Measurements from ENCODE around the gene SLC13A5. TPM values are rescaled to one million over a fixed set of nuclear protein-coding genes. Genes with fewer than 3 reads are reported as not detected.

SLC13A5 gene
- total RNA-seq, 1 experiment from 2014 or later, result 0.07 TPM

DNA sequence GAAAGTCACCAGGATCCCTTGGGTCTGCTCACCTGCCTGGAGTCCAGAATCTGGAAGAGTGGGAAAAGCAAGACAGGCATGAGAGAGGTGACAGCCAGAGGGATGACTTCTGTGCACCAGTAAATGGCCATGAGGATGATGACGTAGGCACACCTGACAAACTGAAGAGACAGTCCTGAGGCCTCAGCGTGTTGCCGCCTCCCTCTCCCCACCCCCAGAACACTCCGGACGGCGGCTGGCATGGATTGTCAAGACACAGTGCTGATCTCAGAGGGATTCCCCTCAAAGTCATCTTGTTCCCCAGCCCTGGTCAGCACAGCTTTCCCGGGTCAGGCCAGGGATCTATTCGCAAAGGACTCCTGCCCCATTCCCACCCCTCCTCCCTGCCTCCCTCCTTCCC, 6.2 kb downstream of the SLC13A5 start:
- DNase-seq (ENCODE audit: low read depth, low spot score) (no peak), ATAC-seq (no peak)
- Histone ChIP-seq H3K9me3 (ENCODE audit: control insufficient read depth in 1 of 2, insufficient read depth in 1 of 2, low read depth in 1 of 2, low read length in 2 of 2) (no peaks in the 10 kb centered on the region), H3K27me3 (ENCODE audit: insufficient read depth, low read length) (no peaks in the 10 kb centered on the region), H3K4me3 (replicated peaks in 1 of 2; ENCODE audit: low read depth in 1 of 2, low read length in 2 of 2) (no peak overlapping the region), H3K4me2 (ENCODE audit: low read length) (no peak overlapping the region), H3K9me2 (ENCODE audit: insufficient read depth) (no peaks in the 10 kb centered on the region), H2AFZ (ENCODE audit: low read depth, low read length, poor library complexity, severe bottlenecking) (no peak overlapping the region), H3K4me1 (ENCODE audit: control insufficient read depth in 1 of 2, insufficient read depth in 2 of 2, low read length in 2 of 2) (peaks cover 2 to 3% of the 10 kb centered on the region in 2 experiments; a peak in 3 of 4 replicates), H3K79me2 (ENCODE audit: insufficient read depth, low read length) (no peaks in the 10 kb centered on the region), H3K27ac (ENCODE audit: low read depth, low read length) (no peak overlapping the region), H3K9ac (ENCODE audit: low read length) (no peak overlapping the region), H3K36me3 (ENCODE audit: control insufficient read depth in 1 of 2, insufficient read depth in 2 of 2, low read length in 2 of 2) (no peaks in the 10 kb centered on the region), H4K20me1 (ENCODE audit: insufficient read depth) (no peaks in the 10 kb centered on the region)
- ChIA-PET CTCF (no interaction called here), POLR2A (no interaction called here), RAD21 (ENCODE audit: low non-redundant PET in 1 of 2, low total read pairs in 2 of 2, uncharacterized antibody in 2 of 2, unreplicated experiment in 2 of 2) (no interaction called here)
- BruUV-seq (replicated peaks), result no TSS peak
- no peak for TF ChIP-seq TCF7L2 (IDR thresholded peaks at IDR 0.05; ENCODE audit: borderline replicate concordance, extremely low read depth, insufficient read depth, insufficient read length)
- no peak for TF ChIP-seq YY1 (IDR thresholded peaks at IDR 0.05; ENCODE audit: extremely low read depth, insufficient replicate concordance, low read depth, low read length)
- TF ChIP-seq POLR2A (IDR thresholded peaks at IDR 0.05; ENCODE audit: borderline replicate concordance, extremely low read depth, insufficient read depth, insufficient read length), result no peak
- no peak for TF ChIP-seq POLR2AphosphoS5 (IDR thresholded peaks at IDR 0.05; ENCODE audit: low read depth, low read length)
- TF ChIP-seq SRF (IDR thresholded peaks at IDR 0.05; ENCODE audit: low read depth), result no peak
- TF ChIP-seq RAD21 (IDR thresholded peaks at IDR 0.05; ENCODE audit: low read depth), result no peak
- TF ChIP-seq, protein P1, sequence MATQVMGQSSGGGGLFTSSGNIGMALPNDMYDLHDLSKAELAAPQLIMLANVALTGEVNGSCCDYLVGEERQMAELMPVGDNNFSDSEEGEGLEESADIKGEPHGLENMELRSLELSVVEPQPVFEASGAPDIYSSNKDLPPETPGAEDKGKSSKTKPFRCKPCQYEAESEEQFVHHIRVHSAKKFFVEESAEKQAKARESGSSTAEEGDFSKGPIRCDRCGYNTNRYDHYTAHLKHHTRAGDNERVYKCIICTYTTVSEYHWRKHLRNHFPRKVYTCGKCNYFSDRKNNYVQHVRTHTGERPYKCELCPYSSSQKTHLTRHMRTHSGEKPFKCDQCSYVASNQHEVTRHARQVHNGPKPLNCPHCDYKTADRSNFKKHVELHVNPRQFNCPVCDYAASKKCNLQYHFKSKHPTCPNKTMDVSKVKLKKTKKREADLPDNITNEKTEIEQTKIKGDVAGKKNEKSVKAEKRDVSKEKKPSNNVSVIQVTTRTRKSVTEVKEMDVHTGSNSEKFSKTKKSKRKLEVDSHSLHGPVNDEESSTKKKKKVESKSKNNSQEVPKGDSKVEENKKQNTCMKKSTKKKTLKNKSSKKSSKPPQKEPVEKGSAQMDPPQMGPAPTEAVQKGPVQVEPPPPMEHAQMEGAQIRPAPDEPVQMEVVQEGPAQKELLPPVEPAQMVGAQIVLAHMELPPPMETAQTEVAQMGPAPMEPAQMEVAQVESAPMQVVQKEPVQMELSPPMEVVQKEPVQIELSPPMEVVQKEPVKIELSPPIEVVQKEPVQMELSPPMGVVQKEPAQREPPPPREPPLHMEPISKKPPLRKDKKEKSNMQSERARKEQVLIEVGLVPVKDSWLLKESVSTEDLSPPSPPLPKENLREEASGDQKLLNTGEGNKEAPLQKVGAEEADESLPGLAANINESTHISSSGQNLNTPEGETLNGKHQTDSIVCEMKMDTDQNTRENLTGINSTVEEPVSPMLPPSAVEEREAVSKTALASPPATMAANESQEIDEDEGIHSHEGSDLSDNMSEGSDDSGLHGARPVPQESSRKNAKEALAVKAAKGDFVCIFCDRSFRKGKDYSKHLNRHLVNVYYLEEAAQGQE (IDR thresholded peaks at IDR 0.05; ENCODE audit: low read depth), result no peak
- no peak for TF ChIP-seq SP1 (IDR thresholded peaks at IDR 0.05; ENCODE audit: low read depth)
- no peak for TF ChIP-seq ZFX (IDR thresholded peaks at IDR 0.05)
- TF ChIP-seq JUND (IDR thresholded peaks at IDR 0.05), result no peak
- intact Hi-C loops (cut with micrococcal nuclease), result no loop called here
